SK-N-SH treated with all-trans-retinoic acid at 6 μM for 48 hours (cell line): ENCODE data around the gene PRDM11.

Experiments
- ARNTL ChIP-seq: fragments of 450-650 bp; formaldehyde crosslinking; IDR thresholded peaks from 2 replicates; pipeline ENCODE4 v1.5.0; 2020; ENCODE audit warnings: low read depth, mild to moderate bottlenecking, moderate library complexity, borderline replicate concordance
- CREB5 ChIP-seq: fragments of 250-450 bp; sonication (Bioruptor Pico); IDR thresholded peaks from 2 replicates; pipeline ENCODE4 v1.5.1; 2020; ENCODE audit warnings: low read depth, mild to moderate bottlenecking, moderate library complexity
- CSDC2 ChIP-seq: fragments of 250-450 bp; sonication (Bioruptor Pico); IDR thresholded peaks from 2 replicates; pipeline ENCODE4 v1.5.0; 2020; ENCODE audit warnings: mild to moderate bottlenecking, moderate library complexity
- CSRNP3 ChIP-seq: fragments of 250-450 bp; sonication (Bioruptor Pico); IDR thresholded peaks from 2 replicates; pipeline ENCODE4 v1.5.1; 2021; ENCODE audit warnings: mild to moderate bottlenecking, moderate library complexity
- GLIS3 ChIP-seq: fragments of 250-450 bp; sonication (Bioruptor Pico); IDR thresholded peaks from 2 replicates; pipeline ENCODE4 v1.5.0; 2020; ENCODE audit warnings: mild to moderate bottlenecking, moderate library complexity
- ISL1 ChIP-seq: fragments of 250-450 bp; sonication (Bioruptor Pico); IDR thresholded peaks from 2 replicates; pipeline ENCODE4 v2.1.2; 2022; ENCODE audit warnings: mild to moderate bottlenecking, moderate library complexity
- PATZ1 ChIP-seq: fragments of 250-450 bp; sonication (Bioruptor Pico); IDR thresholded peaks from 2 replicates; pipeline ENCODE4 v1.8.0; 2020; ENCODE audit warnings: mild to moderate bottlenecking, moderate library complexity, borderline replicate concordance
- RARB ChIP-seq: fragments of 250-450 bp; sonication (Bioruptor Pico); IDR thresholded peaks from 2 replicates; pipeline ENCODE4 v1.8.0; 2021; ENCODE audit warnings: mild to moderate bottlenecking, moderate library complexity
- SNAI2 ChIP-seq: fragments of 250-450 bp; sonication (Bioruptor Pico); IDR thresholded peaks from 2 replicates; pipeline ENCODE4 v1.5.0; 2020; ENCODE audit warnings: mild to moderate bottlenecking, moderate library complexity
- TOX ChIP-seq: fragments of 250-450 bp; sonication (Bioruptor Pico); IDR thresholded peaks from 2 replicates; pipeline ENCODE4 v1.8.0; 2021; ENCODE audit warnings: mild to moderate bottlenecking, moderate library complexity, borderline replicate concordance
- TSHZ2 ChIP-seq: fragments of 250-450 bp; sonication (Bioruptor Pico); IDR thresholded peaks from 2 replicates; pipeline ENCODE4 v1.5.0; 2020; ENCODE audit warnings: mild to moderate bottlenecking, moderate library complexity
- ZFP3 ChIP-seq: fragments of 250-450 bp; sonication (Bioruptor Pico); IDR thresholded peaks from 2 replicates; pipeline ENCODE4 v1.5.0; 2020; ENCODE audit warnings: mild to moderate bottlenecking, moderate library complexity
- ZFP30 ChIP-seq: fragments of 450-650 bp; formaldehyde crosslinking; IDR thresholded peaks from 2 replicates; pipeline ENCODE4 v1.5.0; 2022; ENCODE audit warnings: mild to moderate bottlenecking, moderate library complexity

DNA sequence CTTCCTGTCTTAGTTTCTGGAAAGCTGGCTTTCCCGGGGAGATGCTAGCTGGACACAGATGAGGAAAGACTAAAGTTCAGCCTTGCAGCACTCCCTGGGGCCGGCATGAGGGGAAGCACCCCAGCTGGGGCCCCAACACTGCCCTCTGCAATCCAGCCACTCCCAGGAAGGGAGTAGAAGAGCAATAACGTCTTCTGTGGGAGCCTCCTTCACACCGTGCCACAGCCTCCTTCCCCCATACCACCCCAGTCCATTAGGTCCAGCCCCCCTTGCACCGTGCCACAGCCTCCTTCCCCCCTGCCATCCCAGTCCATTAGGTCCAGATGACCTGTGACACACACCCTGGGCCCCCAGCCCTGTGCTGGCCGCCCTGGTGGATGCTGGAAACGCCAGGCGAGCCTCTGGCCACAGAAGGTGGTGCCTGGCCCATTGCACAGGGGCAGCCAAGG is 44.1 kb upstream of the PRDM11 start:
- TF ChIP-seq GLIS3 (no peak), ISL1 (CRISPR knock-in tag) (no peak), TOX (CRISPR knock-in tag) (no peak), CREB5 (CRISPR knock-in tag) (no peak), RARB (CRISPR knock-in tag) (no peak), SNAI2 (CRISPR knock-in tag) (no peak), PATZ1 (no peak), ZFP30 (CRISPR knock-in tag) (no peak), TSHZ2 (CRISPR knock-in tag) (no peak), CSDC2 (CRISPR knock-in tag) (no peak), ARNTL (CRISPR knock-in tag) (no peak), ZFP3 (no peak), CSRNP3 (CRISPR knock-in tag) (no peak)
